ENCODE measurements around the gene SERP2. TPM values are rescaled to one million over a fixed set of nuclear protein-coding genes. Genes with fewer than 3 reads are reported as not detected.

SERP2 gene
- total RNA-seq, 1 donor from 2014 or later: 22.3 TPM

DNA sequence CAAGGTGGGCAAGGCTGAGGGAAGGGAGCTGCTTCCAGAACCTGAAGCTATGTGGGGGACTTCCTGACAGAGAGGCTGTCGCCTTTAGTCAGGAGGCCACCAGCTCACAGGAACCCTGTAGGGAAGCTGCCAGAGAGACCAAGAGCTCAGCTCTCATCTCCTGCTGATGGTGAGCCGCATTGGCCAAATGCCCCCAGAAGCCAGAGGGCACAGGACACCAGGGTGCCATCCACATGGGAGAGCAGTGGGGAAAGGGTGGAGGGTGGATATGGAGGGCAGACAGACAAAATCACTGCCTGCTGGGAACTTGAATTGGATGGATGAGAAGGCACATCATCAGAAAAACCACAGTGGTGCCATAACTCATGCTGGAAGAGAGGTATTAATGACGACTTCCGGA is 36.0 kb downstream of the SERP2 start:
- H3K4me3 Mint-ChIP-seq (ENCODE audit: unreplicated experiment): no peak overlapping the region
- peaks cover 12% of the 10 kb centered on the region for H3K4me1 Mint-ChIP-seq (ENCODE audit: low read depth, unreplicated experiment)
- peaks cover 2% of the 10 kb centered on the region for H3K9me3 Mint-ChIP-seq (ENCODE audit: unreplicated experiment)
- TF ChIP-seq, protein P1, sequence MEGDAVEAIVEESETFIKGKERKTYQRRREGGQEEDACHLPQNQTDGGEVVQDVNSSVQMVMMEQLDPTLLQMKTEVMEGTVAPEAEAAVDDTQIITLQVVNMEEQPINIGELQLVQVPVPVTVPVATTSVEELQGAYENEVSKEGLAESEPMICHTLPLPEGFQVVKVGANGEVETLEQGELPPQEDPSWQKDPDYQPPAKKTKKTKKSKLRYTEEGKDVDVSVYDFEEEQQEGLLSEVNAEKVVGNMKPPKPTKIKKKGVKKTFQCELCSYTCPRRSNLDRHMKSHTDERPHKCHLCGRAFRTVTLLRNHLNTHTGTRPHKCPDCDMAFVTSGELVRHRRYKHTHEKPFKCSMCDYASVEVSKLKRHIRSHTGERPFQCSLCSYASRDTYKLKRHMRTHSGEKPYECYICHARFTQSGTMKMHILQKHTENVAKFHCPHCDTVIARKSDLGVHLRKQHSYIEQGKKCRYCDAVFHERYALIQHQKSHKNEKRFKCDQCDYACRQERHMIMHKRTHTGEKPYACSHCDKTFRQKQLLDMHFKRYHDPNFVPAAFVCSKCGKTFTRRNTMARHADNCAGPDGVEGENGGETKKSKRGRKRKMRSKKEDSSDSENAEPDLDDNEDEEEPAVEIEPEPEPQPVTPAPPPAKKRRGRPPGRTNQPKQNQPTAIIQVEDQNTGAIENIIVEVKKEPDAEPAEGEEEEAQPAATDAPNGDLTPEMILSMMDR (IDR thresholded peaks at IDR 0.05; ENCODE audit: partially characterized antibody, unreplicated experiment): no peak
- no peak overlapping the region for H3K27ac Mint-ChIP-seq (ENCODE audit: unreplicated experiment)
- peaks cover 9% of the 10 kb centered on the region for H3K27me3 Mint-ChIP-seq (ENCODE audit: unreplicated experiment)
- DNase-seq: no peak
- H3K36me3 Mint-ChIP-seq (ENCODE audit: unreplicated experiment): no peaks in the 10 kb centered on the region

GRCh38 chr13:44410328-44410859 is 36.8 kb downstream of the SERP2 start:
- peaks cover 6% of the 10 kb centered on the region for H3K27me3 Mint-ChIP-seq (ENCODE audit: unreplicated experiment)
- H3K4me3 Mint-ChIP-seq (ENCODE audit: unreplicated experiment): no peak overlapping the region
- TF ChIP-seq, protein P1 (IDR thresholded peaks at IDR 0.05; ENCODE audit: partially characterized antibody, unreplicated experiment): no peak
- no peak for DNase-seq
- no peaks in the 10 kb centered on the region for H3K36me3 Mint-ChIP-seq (ENCODE audit: unreplicated experiment)
- peaks cover 8% of the 10 kb centered on the region for H3K4me1 Mint-ChIP-seq (ENCODE audit: low read depth, unreplicated experiment)
- no peak overlapping the region for H3K27ac Mint-ChIP-seq (ENCODE audit: unreplicated experiment)
- H3K9me3 Mint-ChIP-seq (ENCODE audit: unreplicated experiment): peaks cover 2% of the 10 kb centered on the region

DNA sequence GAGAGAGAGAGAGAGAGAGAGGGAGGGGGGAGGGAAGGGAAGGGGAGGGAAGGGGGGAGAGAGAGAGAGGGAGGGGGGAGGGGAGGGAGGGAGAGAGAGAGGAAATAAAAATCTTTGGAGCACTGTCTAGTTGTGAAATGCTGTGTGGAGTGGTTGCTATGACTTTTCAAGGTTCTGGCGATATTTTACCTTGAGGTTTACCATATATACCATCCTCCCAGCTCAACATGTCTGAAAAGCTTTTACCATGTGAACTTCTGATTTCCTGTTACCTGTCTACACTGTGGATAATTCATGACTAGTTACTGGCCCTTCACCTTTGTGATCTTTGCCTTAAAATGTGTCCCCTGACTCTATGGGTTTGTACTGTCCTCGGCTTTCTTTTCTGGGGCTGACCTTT is 38.2 kb downstream of the SERP2 start:
- TF ChIP-seq, protein P1 (IDR thresholded peaks at IDR 0.05; ENCODE audit: partially characterized antibody, unreplicated experiment): no peak
- Mint-ChIP-seq H3K27me3 (ENCODE audit: unreplicated experiment) (peaks cover 8% of the 10 kb centered on the region), H3K9me3 (ENCODE audit: unreplicated experiment) (peaks cover 3% of the 10 kb centered on the region), H3K4me3 (ENCODE audit: unreplicated experiment) (no peak overlapping the region), H3K36me3 (ENCODE audit: unreplicated experiment) (no peaks in the 10 kb centered on the region), H3K4me1 (ENCODE audit: low read depth, unreplicated experiment) (peaks cover 6% of the 10 kb centered on the region), H3K27ac (ENCODE audit: unreplicated experiment) (no peak overlapping the region)
- DNase-seq: no peak

- H3K4me3 Mint-ChIP-seq (ENCODE audit: unreplicated experiment): no peak overlapping the region
- no peak overlapping the region for H3K27ac Mint-ChIP-seq (ENCODE audit: unreplicated experiment)
- H3K36me3 Mint-ChIP-seq (ENCODE audit: unreplicated experiment): no peaks in the 10 kb centered on the region
- H3K9me3 Mint-ChIP-seq (ENCODE audit: unreplicated experiment): peaks cover 3% of the 10 kb centered on the region
- TF ChIP-seq, protein P1 (IDR thresholded peaks at IDR 0.05; ENCODE audit: partially characterized antibody, unreplicated experiment): no peak
- no peak for DNase-seq
- peaks cover 6% of the 10 kb centered on the region for H3K27me3 Mint-ChIP-seq (ENCODE audit: unreplicated experiment)
- peaks cover 6% of the 10 kb centered on the region for H3K4me1 Mint-ChIP-seq (ENCODE audit: low read depth, unreplicated experiment)
Observed at GRCh38 chr13:44412346-44412935, 38.8 kb downstream of the SERP2 start.

DNA sequence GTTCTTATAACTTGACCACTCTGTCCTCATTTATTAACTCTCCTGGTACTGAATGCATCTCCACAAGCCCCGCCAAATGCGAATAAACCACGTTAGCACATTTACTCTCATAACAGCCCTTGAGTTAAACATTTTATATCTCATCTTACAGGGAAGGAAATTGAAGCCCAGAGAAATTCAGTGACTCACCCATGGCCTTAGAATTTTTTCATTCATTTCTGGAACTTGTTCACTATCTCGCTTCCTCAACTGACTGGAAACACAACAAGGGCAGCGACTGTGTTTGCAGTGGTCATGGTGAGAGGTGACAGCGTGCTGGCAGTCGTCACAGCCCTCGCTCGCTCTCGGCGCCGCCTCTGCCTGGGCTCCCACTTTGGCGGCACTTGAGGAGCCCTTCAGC is 39.5 kb downstream of the SERP2 start:
- peaks cover 6% of the 10 kb centered on the region for H3K27me3 Mint-ChIP-seq (ENCODE audit: unreplicated experiment)
- H3K4me1 Mint-ChIP-seq (ENCODE audit: low read depth, unreplicated experiment): peaks cover 6% of the 10 kb centered on the region
- H3K4me3 Mint-ChIP-seq (ENCODE audit: unreplicated experiment): no peak overlapping the region
- DNase-seq: no peak
- H3K36me3 Mint-ChIP-seq (ENCODE audit: unreplicated experiment): no peaks in the 10 kb centered on the region
- TF ChIP-seq, protein P1 (IDR thresholded peaks at IDR 0.05; ENCODE audit: partially characterized antibody, unreplicated experiment): no peak
- H3K9me3 Mint-ChIP-seq (ENCODE audit: unreplicated experiment): peaks cover 3% of the 10 kb centered on the region
- H3K27ac Mint-ChIP-seq (ENCODE audit: unreplicated experiment): no peak overlapping the region
